ENCODE data around the gene KCNK5.

KCNK5 gene

DNA sequence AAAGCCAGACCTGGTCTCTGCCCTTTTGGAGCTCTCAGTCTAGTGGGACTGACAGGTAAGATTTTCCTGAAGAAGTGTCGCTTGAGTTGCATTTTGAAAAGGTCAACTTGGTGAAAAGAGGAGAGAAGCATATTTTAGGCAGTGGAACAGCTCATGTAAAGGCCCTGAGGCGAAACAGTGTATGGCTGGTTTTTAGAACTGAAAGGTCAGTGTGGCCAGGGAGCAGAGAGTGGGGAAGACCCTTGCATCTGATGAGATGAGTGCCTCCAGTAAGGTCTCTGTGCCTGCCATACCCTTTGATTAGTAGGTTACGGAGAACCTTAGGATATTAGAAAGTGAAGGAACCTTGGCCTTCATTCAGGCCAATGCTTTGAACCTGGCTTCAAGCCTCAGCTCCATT lies 58.4 kb downstream of the KCNK5 start:
- no peak for DNase-seq

DNA sequence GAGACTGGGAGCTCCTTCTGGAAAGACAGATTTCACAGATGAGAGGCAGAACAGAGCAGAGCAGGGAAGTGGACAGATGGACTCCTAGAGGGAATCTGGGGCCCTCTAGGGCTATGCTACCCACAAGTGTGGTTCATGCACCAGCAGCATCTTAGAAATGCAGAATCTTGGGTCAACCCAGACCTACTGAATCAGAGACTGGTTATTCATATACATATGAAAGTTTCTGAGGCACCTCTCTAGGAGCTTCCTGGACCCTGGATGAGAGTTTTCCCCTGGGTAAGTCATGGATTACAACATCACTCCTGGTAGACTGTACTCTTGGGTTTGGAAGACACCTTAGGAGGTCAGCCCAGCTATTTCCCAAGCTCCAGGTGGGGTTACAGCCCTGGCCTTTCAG lies 58.9 kb downstream of the KCNK5 start:
- no peak for DNase-seq

DNA sequence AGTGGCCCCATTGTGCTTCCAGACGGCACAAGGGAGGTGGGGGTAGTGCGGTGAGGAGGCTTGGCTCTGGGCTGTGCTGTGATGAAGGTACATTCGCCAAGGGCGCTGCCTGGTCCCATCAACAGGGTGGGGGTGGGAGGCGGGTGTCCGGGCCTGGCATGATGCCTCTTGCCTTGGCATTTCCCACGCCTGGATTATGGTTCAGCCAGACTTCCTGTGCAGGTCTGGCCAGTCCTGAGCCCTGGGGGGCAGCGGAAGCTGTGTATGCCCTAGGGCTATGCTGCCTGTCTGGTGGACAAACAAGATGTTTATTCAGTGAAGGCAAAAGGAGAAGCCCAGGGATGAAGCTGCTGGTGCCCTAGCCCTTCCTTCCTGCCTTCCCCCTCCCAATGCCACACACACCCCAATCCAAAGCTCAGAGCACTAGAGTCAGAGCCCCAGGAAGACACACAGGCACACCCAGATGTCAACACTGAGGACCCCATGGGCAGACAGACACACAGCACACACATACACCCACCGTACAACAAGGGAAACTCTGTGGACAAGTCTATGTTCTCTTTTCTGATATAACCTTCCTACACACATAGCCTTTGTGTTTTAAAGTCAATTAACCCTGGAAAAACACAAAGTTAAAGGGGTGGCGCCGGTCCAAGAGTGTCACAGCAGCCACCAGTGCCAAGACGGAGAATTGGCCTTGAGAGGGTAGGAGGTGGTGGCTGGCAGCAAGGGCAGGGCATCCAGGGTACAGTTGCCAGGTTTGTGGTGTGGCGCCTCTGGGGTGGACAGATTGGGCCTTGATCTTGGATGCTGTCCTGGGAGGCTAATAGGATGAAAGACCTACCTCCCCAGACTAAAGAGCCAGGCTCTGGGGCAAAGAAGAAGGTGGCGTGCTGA lies 59.6 kb downstream of the KCNK5 start:
- no peak for DNase-seq

DNA sequence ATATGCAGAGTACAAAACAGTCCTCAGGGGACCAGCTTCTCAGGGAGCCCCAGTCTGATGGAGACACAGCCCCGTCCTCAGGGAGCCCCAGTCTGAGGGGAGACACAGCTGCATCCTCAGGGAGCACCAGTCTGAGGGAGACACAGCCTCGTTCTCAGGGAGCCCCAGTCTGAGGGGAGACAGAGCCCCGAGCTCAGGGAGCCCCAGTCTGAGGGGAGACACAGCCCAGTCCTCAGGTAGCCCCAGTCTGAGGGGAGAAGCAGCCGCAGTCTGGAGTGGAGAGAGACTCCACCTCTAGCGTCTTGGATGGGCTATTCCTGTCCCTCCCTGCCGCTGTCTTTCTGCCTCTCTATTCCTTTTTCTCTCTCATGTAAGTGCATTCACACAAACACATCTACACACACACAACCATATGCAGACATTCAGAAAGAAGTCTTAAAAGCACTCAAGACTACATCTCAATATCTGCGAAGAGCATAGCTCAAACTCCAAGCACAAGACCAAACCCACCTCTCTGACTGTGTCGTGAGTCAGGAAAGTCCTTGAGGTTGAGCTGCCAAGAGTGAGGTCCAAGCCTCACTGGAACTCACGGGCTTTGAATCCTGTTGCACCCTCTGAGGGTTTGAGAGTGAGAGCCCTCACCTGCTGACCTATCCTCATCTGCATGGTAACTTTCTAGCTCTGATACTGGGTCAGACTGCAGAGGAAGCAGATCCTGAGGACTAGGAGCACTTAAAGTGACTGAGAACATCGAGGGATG lies 61.2 kb downstream of the KCNK5 start:
- no peak for DNase-seq

DNA sequence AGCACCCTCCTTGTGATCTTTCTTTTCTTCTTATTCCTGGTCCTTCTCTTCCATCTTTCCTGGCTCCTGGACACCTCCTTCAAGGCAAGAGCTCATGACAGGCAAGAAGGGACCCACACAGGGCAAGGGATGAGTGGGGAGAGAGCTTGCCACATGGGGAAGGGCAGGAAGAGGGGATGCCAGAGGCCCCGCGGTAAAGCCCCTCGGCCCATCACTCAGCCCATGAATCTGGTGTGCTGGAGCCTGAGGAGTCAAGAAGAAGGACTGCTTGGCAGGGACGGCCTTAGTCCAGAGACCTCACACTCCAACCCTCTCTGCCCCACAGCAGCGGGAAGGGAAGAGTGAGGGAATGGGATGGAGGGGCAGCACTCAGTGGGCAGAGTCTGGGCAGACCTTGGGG lies 62.0 kb downstream of the KCNK5 start:
- no peak for DNase-seq

DNA sequence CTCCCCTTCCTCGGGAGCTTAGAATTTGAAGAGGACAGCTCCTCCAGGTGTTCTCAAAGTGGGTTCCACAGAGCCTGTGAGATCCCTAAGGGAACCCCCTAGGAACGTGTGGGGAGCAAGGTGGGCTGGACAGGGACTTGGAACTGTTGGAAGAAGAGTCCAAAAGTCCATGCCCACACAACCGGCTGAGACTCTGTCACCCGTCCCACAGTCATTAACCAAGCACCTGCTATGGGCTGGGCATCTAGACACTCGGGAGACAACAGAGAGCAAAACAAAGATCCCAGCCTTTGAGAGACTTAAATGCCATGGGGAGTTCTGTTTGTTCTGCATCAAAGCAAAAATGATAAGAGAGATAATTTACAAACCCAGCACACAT lies 62.4 kb downstream of the KCNK5 start:
- no peak for DNase-seq

DNA sequence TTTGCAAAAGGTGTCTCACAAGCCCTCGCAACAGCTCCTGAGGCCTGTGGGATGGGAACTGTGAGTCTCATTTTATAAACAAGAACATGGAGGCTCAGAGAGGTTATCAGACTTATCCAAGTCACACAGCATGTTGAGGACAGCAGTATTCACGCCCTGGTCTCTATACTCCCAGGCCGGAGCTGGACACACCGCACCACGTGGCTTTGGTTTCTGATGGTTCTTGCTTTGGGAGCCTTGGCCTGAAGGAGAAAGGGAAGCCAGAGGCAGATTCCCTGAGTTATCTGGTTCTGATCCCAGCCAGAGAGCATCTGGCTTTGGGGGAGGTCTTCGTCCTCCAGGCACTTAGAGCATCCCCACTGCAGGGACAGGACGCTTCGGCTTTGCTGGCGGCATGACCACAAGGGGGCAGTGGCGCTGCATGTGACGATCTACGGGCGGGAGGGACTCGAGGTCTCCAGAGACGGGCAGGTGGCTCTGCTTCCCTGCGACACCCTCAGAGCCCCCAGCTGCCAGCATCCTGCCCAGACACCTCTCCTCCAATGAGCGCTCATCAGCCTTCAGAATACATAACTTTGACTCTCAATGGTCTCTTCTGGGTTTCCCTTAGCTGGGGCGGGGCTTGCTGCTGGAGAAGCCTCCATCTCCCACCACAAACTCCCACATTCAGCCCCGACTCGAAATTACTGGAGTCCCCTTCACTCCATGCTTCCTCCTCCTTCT lies 62.9 kb downstream of the KCNK5 start:
- DNase-seq: peak; percentile 48

DNA sequence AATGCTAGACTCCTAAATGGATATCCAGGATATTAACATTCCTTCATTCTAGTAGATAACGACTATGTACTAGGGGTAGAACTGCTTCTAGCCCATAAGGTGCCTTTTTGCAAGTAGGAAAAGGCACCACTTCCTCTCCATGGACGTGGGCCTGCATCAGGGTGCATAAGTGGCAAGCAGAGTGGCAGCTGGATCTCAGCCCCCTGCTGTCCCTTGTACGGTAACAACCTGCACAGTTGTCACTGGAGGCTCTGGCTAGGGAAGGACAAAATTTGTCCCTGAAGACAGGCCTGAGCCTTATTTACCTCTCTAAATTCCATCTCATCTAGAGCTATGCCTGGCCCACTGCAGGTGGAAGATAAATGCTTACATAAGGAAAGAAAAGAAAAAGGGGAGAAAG lies 71.8 kb downstream of the KCNK5 start:
- no peak for DNase-seq

DNA sequence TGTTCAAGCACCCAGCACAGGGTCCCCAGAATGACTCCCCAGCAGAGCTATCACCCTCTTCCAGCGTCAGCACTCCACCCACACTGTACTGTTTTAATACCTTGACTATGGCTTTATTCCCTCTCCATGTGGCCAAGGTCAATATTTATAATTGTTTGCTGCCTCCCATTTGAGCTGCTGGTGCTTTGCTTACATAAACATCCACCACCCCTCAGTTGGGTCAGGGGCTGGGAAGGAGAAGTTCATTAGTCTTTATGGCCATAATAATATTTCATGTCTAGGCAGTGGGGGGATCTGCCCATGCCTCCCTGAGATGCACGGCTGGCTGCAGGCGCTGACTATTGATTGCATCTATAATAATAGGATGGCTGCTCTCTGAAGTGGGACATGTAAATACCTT lies 72.5 kb downstream of the KCNK5 start:
- no peak for DNase-seq

DNA sequence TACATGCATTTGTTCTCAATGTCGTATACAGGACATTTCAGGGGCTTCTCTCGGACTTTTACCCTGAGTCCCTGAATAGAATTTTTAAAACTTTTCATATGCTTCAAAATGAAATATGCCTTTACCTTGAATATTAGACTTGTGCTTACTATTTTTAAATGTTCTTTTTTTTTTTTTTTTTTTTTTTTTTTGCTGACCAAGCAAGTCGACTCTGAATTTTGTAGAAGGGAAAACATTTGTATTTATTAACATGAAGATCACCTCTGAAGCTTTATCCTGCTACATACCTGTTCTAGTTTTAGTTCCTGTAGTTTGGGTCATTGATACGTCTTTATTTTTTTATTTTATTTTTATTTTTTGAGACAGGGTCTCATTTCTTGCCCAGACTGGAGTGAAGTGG lies 74.6 kb downstream of the KCNK5 start:
- no peak for DNase-seq

DNA sequence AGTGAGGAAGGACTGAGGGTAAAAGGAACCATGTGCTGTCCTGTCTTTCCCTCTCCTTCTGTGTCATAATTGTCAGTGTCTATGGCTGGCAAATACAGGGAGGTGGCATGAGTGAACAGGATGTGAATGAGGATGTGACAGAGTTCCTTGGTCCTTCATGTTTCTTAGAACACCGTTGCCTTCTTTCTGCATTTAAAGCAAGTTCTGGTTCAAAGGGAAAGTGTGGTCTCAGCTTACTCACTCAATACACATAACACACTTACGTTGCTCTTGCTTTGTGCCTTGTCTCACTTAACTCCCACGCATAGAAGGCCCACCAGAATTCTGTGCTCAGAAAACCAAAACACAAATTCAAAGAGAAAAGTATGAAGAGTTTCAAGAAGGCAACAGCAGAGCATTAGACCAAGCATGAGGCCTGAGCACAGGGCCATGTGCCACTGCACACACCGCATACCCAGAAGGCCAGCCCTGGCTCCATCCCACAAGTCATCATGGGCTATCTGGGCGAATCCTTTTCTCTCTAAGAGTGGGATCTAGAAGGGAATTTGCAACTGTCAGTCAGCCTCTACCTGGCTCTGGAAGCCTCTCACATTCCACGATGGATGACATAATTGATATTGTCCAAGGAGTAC lies 75.4 kb downstream of the KCNK5 start:
- no peak for DNase-seq

DNA sequence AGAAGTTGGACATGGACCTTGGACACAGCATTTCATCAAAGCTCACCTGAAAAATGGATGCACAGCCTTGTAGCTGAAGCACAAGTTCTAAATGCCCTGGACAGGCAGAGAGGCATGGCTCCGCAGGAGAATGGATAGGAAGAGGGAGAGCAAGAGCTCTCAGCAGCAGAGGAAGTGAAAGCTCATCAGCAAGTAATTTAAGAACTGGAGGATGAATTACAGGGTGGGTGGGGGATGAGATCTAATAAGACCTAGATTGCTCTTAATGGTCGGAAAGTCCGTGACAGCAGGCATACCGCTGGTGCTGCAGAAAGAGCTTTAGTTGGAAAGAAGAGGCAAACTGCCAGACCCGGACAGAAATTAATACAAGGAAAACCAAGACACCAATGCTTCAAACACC lies 77.0 kb downstream of the KCNK5 start:
- no peak for DNase-seq

DNA sequence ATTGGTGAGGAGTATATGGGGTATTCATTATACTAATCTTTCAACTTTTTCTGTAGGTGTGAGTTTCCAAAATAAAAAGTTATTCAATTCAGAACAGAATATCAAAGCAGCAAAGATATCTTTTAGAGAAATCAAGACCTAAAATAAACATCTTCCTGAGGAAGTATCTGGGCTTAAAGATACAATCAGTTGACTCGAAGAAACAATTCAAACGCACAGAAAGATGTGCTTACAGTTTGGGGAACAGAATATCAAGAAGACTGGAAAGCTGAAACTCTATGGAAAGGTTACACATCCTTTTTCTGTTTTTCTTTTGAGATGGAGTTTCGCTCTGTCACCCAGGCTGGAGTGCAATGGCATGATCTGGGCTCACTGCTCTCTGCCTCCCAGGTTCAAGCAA lies 78.1 kb downstream of the KCNK5 start:
- DNase-seq: no peak

DNA sequence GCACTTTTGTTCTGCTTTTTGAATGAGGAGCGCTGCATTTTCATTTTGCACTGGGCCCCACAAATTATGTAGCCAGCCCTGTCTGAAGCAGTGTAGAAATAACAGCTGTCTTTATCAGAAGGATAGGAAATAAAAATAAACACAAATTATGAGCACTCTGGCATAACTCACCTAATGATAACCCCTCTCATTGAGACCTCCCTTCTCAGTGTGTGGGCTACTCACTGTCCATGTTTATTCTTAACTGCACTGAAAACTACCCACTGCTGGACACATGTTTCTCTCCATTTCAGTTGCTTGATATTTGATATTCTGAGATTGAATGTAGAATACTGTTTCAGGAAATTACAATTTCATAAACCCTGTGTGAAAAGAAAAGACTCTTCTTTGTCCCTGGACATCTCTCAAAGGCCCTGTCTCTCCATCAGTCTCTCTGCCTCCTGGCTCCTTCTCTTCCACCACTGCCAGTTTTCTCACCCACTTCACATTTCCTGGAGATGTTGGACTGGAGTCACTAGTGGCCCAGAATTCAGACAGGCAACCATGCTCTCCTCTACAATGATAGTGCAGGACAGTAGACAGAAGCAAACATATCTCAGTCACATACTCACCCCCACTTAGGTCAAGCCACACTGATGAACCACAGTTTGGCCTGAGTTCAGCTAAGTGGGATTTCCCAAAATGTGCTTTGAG lies 84.6 kb downstream of the KCNK5 start:
- DNase-seq: no peak

DNA sequence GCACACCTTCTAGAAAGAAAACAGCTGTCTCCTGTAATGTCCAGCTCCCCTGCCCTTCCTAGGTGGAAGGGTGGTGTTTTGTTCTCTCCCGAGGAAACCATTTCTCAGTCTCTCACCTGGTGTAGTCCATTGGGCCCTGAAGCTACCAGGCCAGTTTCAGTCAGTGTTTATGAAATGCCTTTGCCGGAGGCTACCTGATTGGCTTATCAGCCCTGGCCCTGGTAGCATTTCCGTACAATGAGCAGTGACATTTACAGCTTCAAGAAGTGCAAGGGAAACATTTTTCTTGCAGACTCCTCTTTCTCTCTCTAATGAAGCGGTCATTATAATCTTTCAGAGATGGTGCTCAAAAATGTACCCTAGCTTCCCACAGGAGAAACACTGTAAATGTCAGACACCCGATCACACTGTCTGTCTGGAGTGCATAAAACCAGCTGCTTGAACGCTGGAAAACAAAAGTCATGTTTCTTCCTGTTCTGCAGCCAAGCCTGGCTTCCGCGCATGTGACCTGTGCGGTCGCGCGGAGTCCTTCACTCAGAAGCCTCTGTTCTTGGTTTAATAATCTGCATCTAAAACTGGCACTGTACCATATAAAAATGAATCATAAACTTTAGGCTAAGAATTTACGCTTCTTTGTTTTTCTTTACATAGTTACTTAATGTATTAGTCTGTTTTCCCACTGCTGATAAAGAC lies 85.9 kb downstream of the KCNK5 start:
- no peak for DNase-seq

DNA sequence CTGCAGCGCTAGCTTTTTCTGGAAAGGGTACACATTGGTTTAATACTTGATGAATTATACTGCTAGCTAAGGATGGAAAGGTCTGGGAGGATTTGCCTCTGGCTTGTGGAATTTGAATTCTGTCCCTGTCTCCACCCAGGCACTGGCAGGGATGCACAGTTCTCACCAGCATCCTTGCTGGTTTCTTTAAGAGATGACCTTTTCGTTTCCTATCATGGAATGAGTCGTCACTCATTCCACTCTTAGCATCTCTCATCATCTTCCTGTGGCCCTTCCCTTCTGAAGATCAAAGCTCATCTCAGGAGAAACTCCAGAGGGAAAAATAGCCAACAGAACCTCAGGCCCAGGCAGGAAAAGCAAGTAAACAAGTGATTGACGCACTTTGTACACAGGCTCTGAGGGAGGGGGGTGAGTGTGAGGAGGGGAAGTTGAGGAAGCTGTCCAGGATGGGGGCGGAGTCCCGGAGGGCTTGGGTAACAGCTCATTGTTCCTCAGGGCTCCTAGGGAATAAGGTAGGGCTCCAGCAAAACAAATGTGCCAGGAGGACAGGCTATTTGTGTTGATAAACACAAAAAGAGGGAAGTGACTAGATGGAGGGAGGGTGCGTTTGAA lies 88.6 kb downstream of the KCNK5 start:
- no peak for DNase-seq
